Keratinocyte (primary cell): Measurements from ENCODE around the gene NDUFS7. TPM values are rescaled to one million over a fixed set of nuclear protein-coding genes. Genes with fewer than 3 reads are reported as not detected.

ENCODE experiments used
- DNase-seq: peaks from one replicate; pipeline ENCODE4 v3.0.0-alpha.2; 2011; ENCODE audit warnings: low read depth, missing footprints, low spot score
- FAIRE-seq: peaks from 2 replicates; lab custom pipeline; 2011; peaks lifted over from hg19 to GRCh38; lab: Jason Lieb, UNC
- H2AFZ ChIP-seq: 2 replicates; pipeline ENCODE4 v1.6.0; 2012; ENCODE audit warnings: low read length, control low read depth, inconsistent platforms; ENCODE audit not compliant: control insufficient read depth
- H3K27ac ChIP-seq: 2 replicates; pipeline ENCODE4 v1.5.1; 2011; ENCODE audit warnings: low read length; ENCODE audit not compliant: control insufficient read depth, insufficient read depth
- H3K27me3 ChIP-seq: 3 replicates; pipeline ENCODE4 v1.6.0; 2011; ENCODE audit warnings: low read length; ENCODE audit not compliant: control insufficient read depth, insufficient read depth; ENCODE audit errors: extremely low read depth
- H3K36me3 ChIP-seq, 2 experiments: 2 replicates in 1 of 2; 3 replicates in 1 of 2; pipeline ENCODE4 v1.5.1; 2011; ENCODE audit warnings: low read length in 2 of 2, mild to moderate bottlenecking in 1 of 2; ENCODE audit not compliant: control insufficient read depth in 2 of 2, insufficient read depth in 2 of 2; ENCODE audit errors: extremely low read depth in 1 of 2
- H3K4me1 ChIP-seq: 3 replicates; pipeline ENCODE4 v1.5.1; 2011; ENCODE audit warnings: low read length; ENCODE audit not compliant: control insufficient read depth, insufficient read depth; ENCODE audit errors: extremely low read depth
- H3K4me2 ChIP-seq: 3 replicates; pipeline ENCODE4 v1.6.0; 2011; ENCODE audit warnings: low read depth, low read length; ENCODE audit not compliant: control insufficient read depth, insufficient read depth; ENCODE audit errors: extremely low read depth
- H3K4me3 ChIP-seq, 3 experiments: fragments of 200-600 bp in 1 of 3; sonication (generic) in 1 of 3; 2 replicates in 2 of 3; 3 replicates in 1 of 3; pipeline ENCODE4 v1.5.1; 2011 to 2016; ENCODE audit warnings: low read length in 3 of 3, mild to moderate bottlenecking in 3 of 3, control low read depth in 2 of 3, inconsistent platforms in 1 of 3, low read depth in 1 of 3, mixed read lengths in 1 of 3, mixed run types in 1 of 3, moderate library complexity in 1 of 3; ENCODE audit not compliant: control insufficient read depth in 2 of 3, insufficient read depth in 2 of 3; ENCODE audit errors: extremely low read depth in 1 of 3
- H3K79me2 ChIP-seq: 2 replicates; pipeline ENCODE4 v1.6.0; 2012; ENCODE audit warnings: low read length; ENCODE audit not compliant: control insufficient read depth, insufficient read depth
- H3K9ac ChIP-seq: 3 replicates; pipeline ENCODE4 v1.6.0; 2011; ENCODE audit warnings: low read length; ENCODE audit not compliant: control insufficient read depth, insufficient read depth; ENCODE audit errors: extremely low read depth
- H3K9me1 ChIP-seq: 3 replicates; pipeline ENCODE4 v1.6.0; 2011; ENCODE audit warnings: low read length; ENCODE audit not compliant: control insufficient read depth, insufficient read depth; ENCODE audit errors: extremely low read depth
- H3K9me3 ChIP-seq: 2 replicates; pipeline ENCODE4 v1.5.1; 2012; ENCODE audit warnings: low read depth, low read length; ENCODE audit not compliant: control insufficient read depth
- H4K20me1 ChIP-seq: 3 replicates; pipeline ENCODE4 v1.6.0; 2011; ENCODE audit warnings: low read length; ENCODE audit not compliant: control insufficient read depth, insufficient read depth; ENCODE audit errors: extremely low read depth
- EZH2 ChIP-seq: IDR thresholded peaks from one replicate; pipeline ENCODE4 v1.6.1; 2012; ENCODE audit warnings: inconsistent platforms, mild to moderate bottlenecking, low read length, moderate library complexity
- dilution Hi-C: fragments of 300-500 bp; cut with MboI; formaldehyde crosslinking; loops from one replicate; pipeline ENCODE4 v1.7.0; 2020; ENCODE audit warnings: low sequenced_read_pairs; ENCODE audit not compliant: extremely low pct_ligation_motif_present
- polyA plus RNA-seq, 5 experiments: library from polyadenylated mRNA; depleted of rRNA in 3 of 5; stranded (reverse) in 3 of 5; stranded (forward) in 1 of 5; unstranded in 1 of 5; fragments of >200 nt; gene quantifications; 1 replicate in 1 of 5; 2 replicates in 3 of 5; 3 replicates in 1 of 5; pipeline versions ENCODE4 v1.2.1 to v1.2.3, GENCODE V29; 2011 to 2012; ENCODE audit warnings: missing spikeins in 2 of 5, low read depth in 1 of 5, low replicate concordance in 1 of 5
- TF ChIP-seq, protein P1 (sequence below), 3 experiments: IDR thresholded peaks in 1 of 3; conservative IDR thresholded peaks in 1 of 3; optimal IDR thresholded peaks in 1 of 3; 2 replicates in 2 of 3; 3 replicates in 1 of 3; pipeline versions ENCODE3 to v1.5.1; 2011; ENCODE audit warnings: low read length in 3 of 3, mild to moderate bottlenecking in 3 of 3, moderate library complexity in 2 of 3, control low read depth in 1 of 3, inconsistent platforms in 1 of 3; ENCODE audit not compliant: insufficient read depth in 2 of 3; ENCODE audit errors: extremely low read depth in 1 of 3

Gene NDUFS7
- polyA plus RNA-seq, 1 donor (not counting 4 experiments of a cell fraction or from before 2014, with no cell fraction given): 23.2 TPM

DNA sequence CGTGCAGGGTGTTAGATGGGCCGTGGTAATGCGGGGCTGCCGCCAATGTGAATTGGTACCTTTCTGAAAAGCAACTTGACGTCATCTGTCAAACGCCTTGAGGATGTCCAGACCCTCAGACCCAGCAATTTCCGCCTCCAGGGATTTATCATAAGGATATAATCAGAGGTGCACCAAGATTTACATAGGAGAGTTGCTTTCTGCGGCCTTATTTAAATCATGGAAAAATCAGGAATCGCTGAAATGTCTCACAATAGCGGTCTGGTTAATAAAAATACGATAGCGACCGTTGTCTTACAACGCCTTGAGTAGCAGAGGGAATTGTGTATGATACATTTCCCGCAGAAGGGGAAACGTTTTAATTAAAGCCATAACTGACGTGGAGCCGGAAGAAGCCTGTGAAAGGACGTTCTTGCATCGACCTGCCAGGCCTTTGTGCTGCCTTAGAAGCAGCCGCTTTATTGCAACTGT lies 32.3 kb upstream of the NDUFS7 start:
- no peak overlapping the region for H3K4me3 ChIP-seq
- no peak for TF ChIP-seq EZH2
- TF ChIP-seq, protein P1, sequence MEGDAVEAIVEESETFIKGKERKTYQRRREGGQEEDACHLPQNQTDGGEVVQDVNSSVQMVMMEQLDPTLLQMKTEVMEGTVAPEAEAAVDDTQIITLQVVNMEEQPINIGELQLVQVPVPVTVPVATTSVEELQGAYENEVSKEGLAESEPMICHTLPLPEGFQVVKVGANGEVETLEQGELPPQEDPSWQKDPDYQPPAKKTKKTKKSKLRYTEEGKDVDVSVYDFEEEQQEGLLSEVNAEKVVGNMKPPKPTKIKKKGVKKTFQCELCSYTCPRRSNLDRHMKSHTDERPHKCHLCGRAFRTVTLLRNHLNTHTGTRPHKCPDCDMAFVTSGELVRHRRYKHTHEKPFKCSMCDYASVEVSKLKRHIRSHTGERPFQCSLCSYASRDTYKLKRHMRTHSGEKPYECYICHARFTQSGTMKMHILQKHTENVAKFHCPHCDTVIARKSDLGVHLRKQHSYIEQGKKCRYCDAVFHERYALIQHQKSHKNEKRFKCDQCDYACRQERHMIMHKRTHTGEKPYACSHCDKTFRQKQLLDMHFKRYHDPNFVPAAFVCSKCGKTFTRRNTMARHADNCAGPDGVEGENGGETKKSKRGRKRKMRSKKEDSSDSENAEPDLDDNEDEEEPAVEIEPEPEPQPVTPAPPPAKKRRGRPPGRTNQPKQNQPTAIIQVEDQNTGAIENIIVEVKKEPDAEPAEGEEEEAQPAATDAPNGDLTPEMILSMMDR (optimal IDR thresholded peaks at IDR 0.05 in 1 of 3, IDR thresholded peaks at IDR 0.05 in 1 of 3, conservative IDR thresholded peaks at IDR 0.05 in 1 of 3; ENCODE audit: extremely low read depth in 1 of 3, insufficient read depth in 2 of 3, low read length in 3 of 3): no peak
- no peak overlapping the region for H2AFZ ChIP-seq
- H3K27me3 ChIP-seq: no peaks in the 10 kb centered on the region
- no peaks in the 10 kb centered on the region for H4K20me1 ChIP-seq
- H3K9me1 ChIP-seq: no peaks in the 10 kb centered on the region
- H3K36me3 ChIP-seq: no peaks in the 10 kb centered on the region
- H3K79me2 ChIP-seq: peaks cover 5% of the 10 kb centered on the region
- DNase-seq (no peak), FAIRE-seq (no peak)
- no peaks in the 10 kb centered on the region for H3K9me3 ChIP-seq
- H3K4me1 ChIP-seq: peaks cover 6% of the 10 kb centered on the region
- H3K27ac ChIP-seq: no peak overlapping the region
- no peak overlapping the region for H3K9ac ChIP-seq
- no peak overlapping the region for H3K4me2 ChIP-seq
- dilution Hi-C loops: no loop called here

DNA sequence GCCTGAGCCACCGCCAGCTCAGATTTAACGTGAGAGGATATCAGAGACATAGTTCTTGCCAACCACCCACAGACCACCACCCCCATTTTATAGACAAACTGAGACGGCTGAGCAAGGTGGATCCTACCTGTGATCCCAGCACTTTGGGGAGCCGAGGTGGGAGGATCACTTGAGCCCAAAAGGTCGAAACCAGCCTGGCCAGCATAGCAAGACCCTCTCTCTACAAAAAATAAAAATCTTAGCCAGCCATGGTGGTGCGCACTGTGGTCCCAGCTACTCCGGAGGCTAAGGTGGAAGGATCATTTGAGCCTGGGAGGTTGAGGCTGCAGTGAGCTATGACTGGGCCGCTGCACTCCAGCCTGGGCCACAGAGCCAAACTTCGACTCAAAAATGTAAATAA lies 30.6 kb upstream of the NDUFS7 start:
- no peak overlapping the region for H3K4me3 ChIP-seq
- TF ChIP-seq, protein P1 (optimal IDR thresholded peaks at IDR 0.05 in 1 of 3, IDR thresholded peaks at IDR 0.05 in 1 of 3, conservative IDR thresholded peaks at IDR 0.05 in 1 of 3; ENCODE audit: extremely low read depth in 1 of 3, insufficient read depth in 2 of 3, low read length in 3 of 3): no peak
- no peak for TF ChIP-seq EZH2
- no peak overlapping the region for H3K27ac ChIP-seq
- H2AFZ ChIP-seq: no peak overlapping the region
- no peaks in the 10 kb centered on the region for H4K20me1 ChIP-seq
- DNase-seq (no peak), FAIRE-seq (no peak)
- no peak overlapping the region for H3K4me2 ChIP-seq
- no peak overlapping the region for H3K9ac ChIP-seq
- H3K9me1 ChIP-seq: no peaks in the 10 kb centered on the region
- H3K9me3 ChIP-seq: no peaks in the 10 kb centered on the region
- H3K4me1 ChIP-seq: peaks cover 8% of the 10 kb centered on the region
- peaks cover 5% of the 10 kb centered on the region for H3K79me2 ChIP-seq
- H3K36me3 ChIP-seq: peaks cover 0 to 3% of the 10 kb centered on the region in 2 experiments
- dilution Hi-C loops: no loop called here
- no peaks in the 10 kb centered on the region for H3K27me3 ChIP-seq
